ENCODE measurements around the gene FANK1.

DNA sequence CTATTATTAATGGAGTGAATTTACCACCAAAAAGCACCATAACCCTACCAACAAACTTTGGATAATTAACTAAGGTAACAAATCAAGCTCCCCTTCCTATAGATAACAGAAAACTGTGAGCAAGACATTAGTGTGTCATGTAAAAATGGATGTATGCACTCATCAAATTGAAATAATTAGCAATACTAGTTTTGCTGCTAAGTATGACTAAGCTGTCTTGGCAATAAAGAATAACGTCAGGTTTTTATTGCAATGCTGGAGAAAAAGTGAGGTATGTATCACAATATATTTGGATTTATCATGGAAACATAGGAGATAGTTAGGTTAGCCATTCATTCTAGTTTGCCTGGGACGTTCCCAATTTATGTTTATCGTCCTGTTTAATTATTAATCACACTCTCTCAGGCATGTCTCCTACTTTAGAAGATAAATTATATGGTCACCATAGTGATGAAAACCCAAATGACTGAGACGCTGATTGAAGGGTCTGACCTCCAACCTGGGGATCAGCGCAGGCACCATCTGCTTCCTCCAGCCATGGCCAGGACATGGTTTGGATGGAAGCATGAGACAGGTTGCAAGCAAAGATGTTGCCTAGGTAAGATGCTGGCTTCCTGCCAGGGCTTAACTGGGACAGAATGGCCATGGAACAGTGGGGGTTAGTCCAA, 125.6 kb downstream of the FANK1 start:
- TF ChIP-seq, protein P1, sequence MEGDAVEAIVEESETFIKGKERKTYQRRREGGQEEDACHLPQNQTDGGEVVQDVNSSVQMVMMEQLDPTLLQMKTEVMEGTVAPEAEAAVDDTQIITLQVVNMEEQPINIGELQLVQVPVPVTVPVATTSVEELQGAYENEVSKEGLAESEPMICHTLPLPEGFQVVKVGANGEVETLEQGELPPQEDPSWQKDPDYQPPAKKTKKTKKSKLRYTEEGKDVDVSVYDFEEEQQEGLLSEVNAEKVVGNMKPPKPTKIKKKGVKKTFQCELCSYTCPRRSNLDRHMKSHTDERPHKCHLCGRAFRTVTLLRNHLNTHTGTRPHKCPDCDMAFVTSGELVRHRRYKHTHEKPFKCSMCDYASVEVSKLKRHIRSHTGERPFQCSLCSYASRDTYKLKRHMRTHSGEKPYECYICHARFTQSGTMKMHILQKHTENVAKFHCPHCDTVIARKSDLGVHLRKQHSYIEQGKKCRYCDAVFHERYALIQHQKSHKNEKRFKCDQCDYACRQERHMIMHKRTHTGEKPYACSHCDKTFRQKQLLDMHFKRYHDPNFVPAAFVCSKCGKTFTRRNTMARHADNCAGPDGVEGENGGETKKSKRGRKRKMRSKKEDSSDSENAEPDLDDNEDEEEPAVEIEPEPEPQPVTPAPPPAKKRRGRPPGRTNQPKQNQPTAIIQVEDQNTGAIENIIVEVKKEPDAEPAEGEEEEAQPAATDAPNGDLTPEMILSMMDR (IDR thresholded peaks at IDR 0.05): no peak
- TF ChIP-seq EZH2 (IDR thresholded peaks at IDR 0.05; ENCODE audit: borderline replicate concordance, insufficient read depth, low read depth, low read length, poor library complexity, severe bottlenecking): no peak
